Measurements from ENCODE around the gene NPFFR2.

The NPFFR2 gene

DNA sequence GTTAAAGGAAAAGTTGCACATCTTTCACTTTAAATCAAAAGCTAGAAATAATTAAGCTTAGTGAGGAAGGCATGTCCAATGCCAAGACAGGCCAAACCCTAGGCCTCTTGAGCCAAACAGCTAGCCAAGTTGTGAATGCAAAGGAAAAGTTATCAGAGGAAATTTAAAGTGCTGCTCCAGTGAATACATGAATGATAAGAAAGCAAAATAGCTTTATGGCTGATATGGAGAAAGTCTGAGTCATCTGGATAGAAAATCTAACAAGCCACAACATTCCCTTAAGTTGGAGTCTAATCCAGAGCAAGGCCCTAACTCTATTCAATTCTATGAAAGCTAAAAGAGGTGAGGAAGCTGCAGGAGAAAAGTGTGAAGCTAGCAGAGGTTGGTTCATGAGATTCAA lies 23.8 kb downstream of the NPFFR2 start:
- Histone ChIP-seq H3K4me2 (ENCODE audit: low read depth, low read length, poor library complexity, severe bottlenecking) (no peak overlapping the region), H2AFZ (ENCODE audit: low read length) (no peak overlapping the region)

DNA sequence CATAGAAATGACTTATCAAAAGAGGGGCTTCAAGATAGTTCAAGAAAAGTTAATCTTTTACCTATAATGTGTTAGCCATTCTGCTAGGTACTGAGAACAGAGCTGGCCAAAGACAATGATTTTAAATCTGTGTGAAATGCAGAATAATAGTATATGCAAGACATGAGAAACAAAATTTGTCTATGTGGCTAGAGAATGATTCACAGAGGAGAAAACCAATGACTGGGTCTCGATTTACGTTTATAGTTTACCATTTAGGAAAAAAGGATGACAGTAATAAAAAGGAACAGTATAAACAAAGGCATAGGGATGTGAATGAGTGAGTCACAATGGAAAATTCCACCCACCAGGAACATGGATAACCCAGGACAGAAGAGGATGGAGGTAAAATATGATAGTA lies 31.9 kb downstream of the NPFFR2 start:
- Histone ChIP-seq H3K27me3 (ENCODE audit: insufficient read depth, low read length, poor library complexity, severe bottlenecking) (no peaks in the 10 kb centered on the region), H3K4me3 (ENCODE audit: low read length, poor library complexity, severe bottlenecking) (no peak overlapping the region)

More for the DNA sequence above, 23.8 kb downstream of the NPFFR2 start:
- H3K27me3 ChIP-seq (ENCODE audit: insufficient read depth, low read length, poor library complexity, severe bottlenecking), result no peaks in the 10 kb centered on the region
- no peak for TF ChIP-seq EZH2phosphoT487 (IDR thresholded peaks at IDR 0.05; ENCODE audit: borderline replicate concordance)
- H3K4me3 ChIP-seq (ENCODE audit: low read length, poor library complexity, severe bottlenecking), result no peak overlapping the region
- H4K20me1 ChIP-seq (ENCODE audit: insufficient read depth, low read length, poor library complexity, severe bottlenecking), result no peaks in the 10 kb centered on the region
- H3F3A ChIP-seq (ENCODE audit: low read depth), result no peaks in the 10 kb centered on the region
- no peak overlapping the region for H3K9ac ChIP-seq (ENCODE audit: low read depth, low read length, poor library complexity, severe bottlenecking)
- no peaks in the 10 kb centered on the region for H3K4me1 ChIP-seq (ENCODE audit: insufficient read depth, low read length, poor library complexity, severe bottlenecking)
- no peaks in the 10 kb centered on the region for H3K9me3 ChIP-seq (ENCODE audit: insufficient read depth, low read depth, low read length)
- H3K36me3 ChIP-seq (ENCODE audit: insufficient read depth, low read length), result no peaks in the 10 kb centered on the region
- H3K79me2 ChIP-seq (ENCODE audit: insufficient read depth, low read length), result no peaks in the 10 kb centered on the region
- H3K9me2 ChIP-seq (replicated peaks; ENCODE audit: low read depth, low read length), result no peaks in the 10 kb centered on the region

DNA sequence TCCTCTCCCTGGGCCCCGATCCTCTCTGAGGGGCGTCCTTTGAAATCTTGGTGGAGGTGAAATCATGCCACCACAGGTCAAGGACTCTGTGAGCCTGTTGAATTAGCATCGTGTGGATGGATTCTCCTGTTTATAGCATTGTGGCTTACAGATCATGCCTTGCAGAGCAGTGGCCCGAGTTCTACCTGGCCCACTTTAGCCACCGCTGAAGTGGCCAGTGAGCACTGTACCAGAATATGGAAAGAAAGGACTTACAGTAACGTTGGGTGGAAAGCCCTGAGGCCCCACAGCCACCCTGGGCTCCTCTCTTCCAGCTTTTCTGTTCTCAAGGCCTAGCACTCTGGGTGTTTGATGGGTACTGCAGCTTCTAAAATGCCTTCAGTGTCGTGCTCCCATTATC lies 35.3 kb downstream of the NPFFR2 start:
- H2AFZ ChIP-seq (ENCODE audit: low read length), result no peak overlapping the region
- H3K4me2 ChIP-seq (ENCODE audit: low read depth, low read length, poor library complexity, severe bottlenecking), result no peak overlapping the region
- TF ChIP-seq EZH2phosphoT487 (IDR thresholded peaks at IDR 0.05; ENCODE audit: borderline replicate concordance), result no peak
- TF ChIP-seq, protein P1, sequence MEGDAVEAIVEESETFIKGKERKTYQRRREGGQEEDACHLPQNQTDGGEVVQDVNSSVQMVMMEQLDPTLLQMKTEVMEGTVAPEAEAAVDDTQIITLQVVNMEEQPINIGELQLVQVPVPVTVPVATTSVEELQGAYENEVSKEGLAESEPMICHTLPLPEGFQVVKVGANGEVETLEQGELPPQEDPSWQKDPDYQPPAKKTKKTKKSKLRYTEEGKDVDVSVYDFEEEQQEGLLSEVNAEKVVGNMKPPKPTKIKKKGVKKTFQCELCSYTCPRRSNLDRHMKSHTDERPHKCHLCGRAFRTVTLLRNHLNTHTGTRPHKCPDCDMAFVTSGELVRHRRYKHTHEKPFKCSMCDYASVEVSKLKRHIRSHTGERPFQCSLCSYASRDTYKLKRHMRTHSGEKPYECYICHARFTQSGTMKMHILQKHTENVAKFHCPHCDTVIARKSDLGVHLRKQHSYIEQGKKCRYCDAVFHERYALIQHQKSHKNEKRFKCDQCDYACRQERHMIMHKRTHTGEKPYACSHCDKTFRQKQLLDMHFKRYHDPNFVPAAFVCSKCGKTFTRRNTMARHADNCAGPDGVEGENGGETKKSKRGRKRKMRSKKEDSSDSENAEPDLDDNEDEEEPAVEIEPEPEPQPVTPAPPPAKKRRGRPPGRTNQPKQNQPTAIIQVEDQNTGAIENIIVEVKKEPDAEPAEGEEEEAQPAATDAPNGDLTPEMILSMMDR (conservative IDR thresholded peaks at IDR 0.05; ENCODE audit: low read length), result no peak
- no peaks in the 10 kb centered on the region for H4K20me1 ChIP-seq (ENCODE audit: insufficient read depth, low read length, poor library complexity, severe bottlenecking)
- H3K4me1 ChIP-seq (ENCODE audit: insufficient read depth, low read length, poor library complexity, severe bottlenecking), result no peaks in the 10 kb centered on the region
- H3K9ac ChIP-seq (ENCODE audit: low read depth, low read length, poor library complexity, severe bottlenecking), result no peak overlapping the region
- no peaks in the 10 kb centered on the region for H3K9me3 ChIP-seq (ENCODE audit: insufficient read depth, low read depth, low read length)
- H3K79me2 ChIP-seq (ENCODE audit: insufficient read depth, low read length), result no peaks in the 10 kb centered on the region
- H3K9me2 ChIP-seq (replicated peaks; ENCODE audit: low read depth, low read length), result no peaks in the 10 kb centered on the region
- no peak overlapping the region for H3K4me3 ChIP-seq (ENCODE audit: low read length, poor library complexity, severe bottlenecking)
- H3K27me3 ChIP-seq (ENCODE audit: insufficient read depth, low read length, poor library complexity, severe bottlenecking), result no peaks in the 10 kb centered on the region
- no peaks in the 10 kb centered on the region for H3F3A ChIP-seq (ENCODE audit: low read depth)
- no peaks in the 10 kb centered on the region for H3K36me3 ChIP-seq (ENCODE audit: insufficient read depth, low read length)

More for the DNA sequence above, 31.9 kb downstream of the NPFFR2 start:
- no peaks in the 10 kb centered on the region for H3K9me3 ChIP-seq (ENCODE audit: insufficient read depth, low read depth, low read length)
- no peak overlapping the region for H3K9ac ChIP-seq (ENCODE audit: low read depth, low read length, poor library complexity, severe bottlenecking)
- H4K20me1 ChIP-seq (ENCODE audit: insufficient read depth, low read length, poor library complexity, severe bottlenecking), result no peaks in the 10 kb centered on the region
- no peaks in the 10 kb centered on the region for H3K36me3 ChIP-seq (ENCODE audit: insufficient read depth, low read length)
- TF ChIP-seq, protein P1 (conservative IDR thresholded peaks at IDR 0.05; ENCODE audit: low read length), result no peak
- no peak for TF ChIP-seq EZH2phosphoT487 (IDR thresholded peaks at IDR 0.05; ENCODE audit: borderline replicate concordance)
- no peaks in the 10 kb centered on the region for H3F3A ChIP-seq (ENCODE audit: low read depth)
- no peak overlapping the region for H2AFZ ChIP-seq (ENCODE audit: low read length)
- no peaks in the 10 kb centered on the region for H3K79me2 ChIP-seq (ENCODE audit: insufficient read depth, low read length)
- no peaks in the 10 kb centered on the region for H3K9me2 ChIP-seq (replicated peaks; ENCODE audit: low read depth, low read length)
- no peak overlapping the region for H3K4me2 ChIP-seq (ENCODE audit: low read depth, low read length, poor library complexity, severe bottlenecking)
- H3K4me1 ChIP-seq (ENCODE audit: insufficient read depth, low read length, poor library complexity, severe bottlenecking), result no peaks in the 10 kb centered on the region

DNA sequence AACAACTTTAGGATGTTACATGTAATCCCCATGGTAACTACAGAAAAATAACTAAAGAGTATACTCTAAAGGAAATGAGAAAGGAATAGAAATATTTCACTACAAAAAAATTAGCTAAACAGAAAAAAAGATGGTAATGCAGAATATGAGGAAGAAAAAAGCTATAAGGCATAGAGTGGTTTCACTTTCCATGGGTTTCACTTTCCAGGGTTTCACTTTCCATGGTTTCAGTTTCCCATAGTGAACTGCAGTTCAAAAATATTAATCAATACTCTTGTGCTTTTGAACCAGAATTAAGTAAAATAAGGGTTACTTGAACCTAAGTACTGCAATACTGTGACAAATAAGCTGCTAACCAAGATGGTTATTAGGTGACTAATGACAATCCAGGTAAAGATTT lies 42.0 kb downstream of the NPFFR2 start:
- Histone ChIP-seq H3K4me3 (ENCODE audit: low read length, poor library complexity, severe bottlenecking) (no peak overlapping the region), H3K36me3 (ENCODE audit: insufficient read depth, low read length) (no peaks in the 10 kb centered on the region), H2AFZ (ENCODE audit: low read length) (no peak overlapping the region), H3K27me3 (ENCODE audit: insufficient read depth, low read length, poor library complexity, severe bottlenecking) (no peaks in the 10 kb centered on the region), H3K9me2 (replicated peaks; ENCODE audit: low read depth, low read length) (no peaks in the 10 kb centered on the region), H3K9me3 (ENCODE audit: insufficient read depth, low read depth, low read length) (no peaks in the 10 kb centered on the region), H3K4me1 (ENCODE audit: insufficient read depth, low read length, poor library complexity, severe bottlenecking) (no peaks in the 10 kb centered on the region), H3K9ac (ENCODE audit: low read depth, low read length, poor library complexity, severe bottlenecking) (no peak overlapping the region), H3F3A (ENCODE audit: low read depth) (no peaks in the 10 kb centered on the region), H3K79me2 (ENCODE audit: insufficient read depth, low read length) (no peaks in the 10 kb centered on the region), H4K20me1 (ENCODE audit: insufficient read depth, low read length, poor library complexity, severe bottlenecking) (no peaks in the 10 kb centered on the region), H3K4me2 (ENCODE audit: low read depth, low read length, poor library complexity, severe bottlenecking) (no peak overlapping the region)
- no peak for TF ChIP-seq EZH2phosphoT487 (IDR thresholded peaks at IDR 0.05; ENCODE audit: borderline replicate concordance)
- TF ChIP-seq, protein P1 (conservative IDR thresholded peaks at IDR 0.05; ENCODE audit: low read length), result no peak
